Central memory CD8-positive, alpha-beta T cell (primary cell): ENCODE data around the gene SRSF3.

Source experiments
- ATAC-seq: fragments of 150-1000 bp; cut with Tn5 transposase; replicated peaks from 2 replicates; pipeline ENCODE4 v1.10.0; 2022; ENCODE audit warnings: mild to moderate bottlenecking, moderate FRiP score, moderate number of reproducible peaks; ENCODE audit not compliant: poor library complexity, severe bottlenecking; ENCODE audit errors: extremely low read depth
- DNase-seq, 2 donors: peaks; one replicate each; pipeline ENCODE4 v3.0.0; 2021; ENCODE audit warnings: low spot score in 2 of 2
- H3K27ac Mint-ChIP-seq: one replicate; pipeline ENCODE4 v1.8.0; 2022; ENCODE audit warnings: low read depth, mild to moderate bottlenecking, moderate library complexity, mixed read lengths
- H3K27me3 Mint-ChIP-seq: one replicate; pipeline ENCODE4 v1.8.0; 2022; ENCODE audit warnings: mixed read lengths
- H3K36me3 Mint-ChIP-seq: one replicate; pipeline ENCODE4 v1.8.0; 2022; ENCODE audit warnings: mild to moderate bottlenecking, moderate library complexity, mixed read lengths; ENCODE audit not compliant: insufficient read depth
- H3K4me1 Mint-ChIP-seq: one replicate; pipeline ENCODE4 v1.8.0; 2022; ENCODE audit warnings: mixed read lengths
- H3K4me3 Mint-ChIP-seq: one replicate; pipeline ENCODE4 v1.8.0; 2022; ENCODE audit warnings: mild to moderate bottlenecking, moderate library complexity, mixed read lengths
- H3K9me3 Mint-ChIP-seq: one replicate; pipeline ENCODE4 v1.8.0; 2022; ENCODE audit warnings: mixed read lengths

Gene SRSF3

GRCh38 chr6:36594029-36594815, at the start of gene SRSF3:
SRSF3 (plus strand) TSS chr6:36594362; CDS start chr6:36596763, 2,401 bp downstream.
- ATAC-seq (peak; percentile 88), DNase-seq (peak; percentile 89 to 95)
- Mint-ChIP-seq H3K4me3 (peak within 1 kb of the TSS; percentile 82), H3K9me3 (no peaks in the 10 kb centered on the region), H3K36me3 (peaks cover 55% of the 10 kb centered on the region), H3K4me1 (peaks cover 43% of the 10 kb centered on the region), H3K27ac (peak within 1 kb of the TSS; percentile 97), H3K27me3 (no peaks in the 10 kb centered on the region)

- H3K9me3 Mint-ChIP-seq, result no peaks in the 10 kb centered on the region
- peak overlapping the region; percentile 98 for H3K27ac Mint-ChIP-seq
- H3K4me3 Mint-ChIP-seq, result peak overlapping the region; percentile 98
- no peaks in the 10 kb centered on the region for H3K27me3 Mint-ChIP-seq
- H3K4me1 Mint-ChIP-seq, result peaks cover 38% of the 10 kb centered on the region
- DNase-seq (no peak), ATAC-seq (no peak)
- peaks cover 36% of the 10 kb centered on the region for H3K36me3 Mint-ChIP-seq
Measured at GRCh38 chr6:36545767-36546307, 48.3 kb upstream of the SRSF3 start.

GRCh38 chr6:36546308-36546919, 47.7 kb upstream of the SRSF3 start:
- ATAC-seq (no peak), DNase-seq (no peak)
- Mint-ChIP-seq H3K4me3 (peak overlapping the region; percentile 98), H3K27ac (peak overlapping the region; percentile 98), H3K36me3 (peaks cover 31% of the 10 kb centered on the region), H3K4me1 (peaks cover 34% of the 10 kb centered on the region), H3K27me3 (no peaks in the 10 kb centered on the region), H3K9me3 (no peaks in the 10 kb centered on the region)

GRCh38 chr6:36546920-36547645, 47.1 kb upstream of the SRSF3 start, which contains the start of gene STK38:
STK38 (minus strand) TSS chr6:36547479; CDS start chr6:36540202, 7,277 bp downstream.
- Mint-ChIP-seq H3K36me3 (peaks cover 24% of the 10 kb centered on the region), H3K27ac (peak within 1 kb of the TSS; percentile 98), H3K9me3 (no peaks in the 10 kb centered on the region), H3K4me1 (peaks cover 30% of the 10 kb centered on the region), H3K27me3 (no peaks in the 10 kb centered on the region), H3K4me3 (peak within 1 kb of the TSS; percentile 98)
- ATAC-seq (peak; percentile 78), DNase-seq (peak; percentile 79 to 82)

GRCh38 chr6:36547646-36548400, 46.3 kb upstream of the SRSF3 start:
- Mint-ChIP-seq H3K27ac (peak overlapping the region; percentile 98), H3K36me3 (peaks cover 23% of the 10 kb centered on the region), H3K4me1 (peaks cover 30% of the 10 kb centered on the region), H3K9me3 (no peaks in the 10 kb centered on the region), H3K4me3 (peak overlapping the region; percentile 98), H3K27me3 (no peaks in the 10 kb centered on the region)
- ATAC-seq, result peak; percentile 3
- no peak for DNase-seq

GRCh38 chr6:36548401-36548743, 45.8 kb upstream of the SRSF3 start:
- ATAC-seq (no peak), DNase-seq (no peak)
- no peaks in the 10 kb centered on the region for H3K27me3 Mint-ChIP-seq
- no peaks in the 10 kb centered on the region for H3K9me3 Mint-ChIP-seq
- H3K4me1 Mint-ChIP-seq, result peaks cover 26% of the 10 kb centered on the region
- H3K4me3 Mint-ChIP-seq, result no peak overlapping the region
- peaks cover 19% of the 10 kb centered on the region for H3K36me3 Mint-ChIP-seq
- peak overlapping the region; percentile 98 for H3K27ac Mint-ChIP-seq

- no peak overlapping the region for H3K27ac Mint-ChIP-seq
- no peak overlapping the region for H3K4me3 Mint-ChIP-seq
- ATAC-seq (no peak), DNase-seq (no peak)
- H3K27me3 Mint-ChIP-seq, result no peaks in the 10 kb centered on the region
- peaks cover 13% of the 10 kb centered on the region for H3K36me3 Mint-ChIP-seq
- H3K4me1 Mint-ChIP-seq, result peaks cover 15% of the 10 kb centered on the region
- no peaks in the 10 kb centered on the region for H3K9me3 Mint-ChIP-seq
Measured at GRCh38 chr6:36550473-36551000, 43.6 kb upstream of the SRSF3 start.

GRCh38 chr6:36555750-36556252, 38.4 kb upstream of the SRSF3 start:
- no peak for DNase-seq
- no peaks in the 10 kb centered on the region for H3K36me3 Mint-ChIP-seq
- H3K9me3 Mint-ChIP-seq, result no peaks in the 10 kb centered on the region
- H3K27me3 Mint-ChIP-seq, result peaks cover 2% of the 10 kb centered on the region
- no peak overlapping the region for H3K4me3 Mint-ChIP-seq
- ATAC-seq, result no peak
- no peak overlapping the region for H3K27ac Mint-ChIP-seq
- peaks cover 3% of the 10 kb centered on the region for H3K4me1 Mint-ChIP-seq

- no peak overlapping the region for H3K27ac Mint-ChIP-seq
- H3K27me3 Mint-ChIP-seq, result peaks cover 7% of the 10 kb centered on the region
- peaks cover 5% of the 10 kb centered on the region for H3K4me1 Mint-ChIP-seq
- ATAC-seq (no peak), DNase-seq (no peak)
- H3K9me3 Mint-ChIP-seq, result no peaks in the 10 kb centered on the region
- no peak overlapping the region for H3K4me3 Mint-ChIP-seq
- H3K36me3 Mint-ChIP-seq, result no peaks in the 10 kb centered on the region
Measured at GRCh38 chr6:36556281-36556680, 37.9 kb upstream of the SRSF3 start.

GRCh38 chr6:36559011-36559793, 35.0 kb upstream of the SRSF3 start:
- Mint-ChIP-seq H3K4me3 (no peak overlapping the region), H3K4me1 (peaks cover 5% of the 10 kb centered on the region), H3K27me3 (peaks cover 22% of the 10 kb centered on the region), H3K36me3 (no peaks in the 10 kb centered on the region), H3K9me3 (no peaks in the 10 kb centered on the region), H3K27ac (no peak overlapping the region)
- no peak for DNase-seq
- ATAC-seq, result no peak

GRCh38 chr6:36560822-36561221, 33.3 kb upstream of the SRSF3 start:
- Mint-ChIP-seq H3K4me1 (peaks cover 5% of the 10 kb centered on the region), H3K27ac (no peak overlapping the region)

More at GRCh38 chr6:36560822-36561221, 33.3 kb upstream of the SRSF3 start:
- ATAC-seq (no peak), DNase-seq (no peak)
- H3K27me3 Mint-ChIP-seq, result peaks cover 22% of the 10 kb centered on the region
- no peaks in the 10 kb centered on the region for H3K36me3 Mint-ChIP-seq
- H3K9me3 Mint-ChIP-seq, result no peaks in the 10 kb centered on the region
- no peak overlapping the region for H3K4me3 Mint-ChIP-seq
